22Rv1 (cell line): ENCODE data around the gene TNNT3.

ENCODE experiments used
- H3K27ac ChIP-seq: fragments of 450-650 bp; 2 replicates; pipeline ENCODE4 v1.5.1; 2017
- CTCF ChIP-seq: fragments of 450-650 bp; IDR thresholded peaks from 2 replicates; pipeline ENCODE4 v1.5.1; 2017; ENCODE audit warnings: mild to moderate bottlenecking
- ZFX ChIP-seq: fragments of 450-650 bp; IDR thresholded peaks from 2 replicates; pipeline ENCODE4 v1.6.1; 2017; ENCODE audit warnings: antibody characterized with exemption, borderline replicate concordance

Gene TNNT3

GRCh38 chr11:1928470-1928890 lies 9.0 kb downstream of the TNNT3 start:
- TF ChIP-seq ZFX (no peak), CTCF (no peak)
- H3K27ac ChIP-seq: no peak overlapping the region

- no peak overlapping the region for H3K27ac ChIP-seq
- TF ChIP-seq ZFX (no peak), CTCF (no peak)
These were observed 9.5 kb downstream of the TNNT3 start for GRCh38 chr11:1928891-1929541.

GRCh38 chr11:1929621-1930461 lies 10.3 kb downstream of the TNNT3 start:
- H3K27ac ChIP-seq: no peak overlapping the region
- TF ChIP-seq ZFX: no peak
- no peak for TF ChIP-seq CTCF

GRCh38 chr11:1930462-1930830 lies 10.9 kb downstream of the TNNT3 start:
- TF ChIP-seq CTCF (no peak), ZFX (no peak)
- H3K27ac ChIP-seq: no peak overlapping the region

GRCh38 chr11:1931341-1932104 lies 12.0 kb downstream of the TNNT3 start:
- H3K27ac ChIP-seq: no peak overlapping the region
- TF ChIP-seq ZFX (no peak), CTCF (no peak)

- no peak for TF ChIP-seq ZFX
- no peak for TF ChIP-seq CTCF
- no peak overlapping the region for H3K27ac ChIP-seq
These were observed 12.6 kb downstream of the TNNT3 start for GRCh38 chr11:1932105-1932480.

GRCh38 chr11:1932681-1933080 lies 13.2 kb downstream of the TNNT3 start:
- no peak for TF ChIP-seq CTCF
- TF ChIP-seq ZFX: no peak
- no peak overlapping the region for H3K27ac ChIP-seq
